Activated B cell treated with CpG ODN at 0.5 μM for 24 hours (primary cell): ENCODE measurements around the gene ASAP2. TPM values are rescaled to one million over a fixed set of nuclear protein-coding genes. Genes with fewer than 3 reads are reported as not detected.

Experiments used
- ATAC-seq: fragments of 200-7000 bp; cut with Tn5 transposase; one replicate; pipeline ENCODE4 v1.10.0; 2021; ENCODE audit warnings: low read depth, mild to moderate bottlenecking, moderate library complexity
- CTCF ChIA-PET: fragments of 350-600 bp; sonication (Branson Sonifier 250); formaldehyde crosslinking; loops from one replicate; lab custom pipeline; 2021; ENCODE audit warnings: antibody characterized with exemption; lab: Charles Lee
- POLR2A ChIA-PET: fragments of 350-600 bp; sonication (Branson Sonifier 250); formaldehyde crosslinking; loops from one replicate; lab custom pipeline; 2021; ENCODE audit warnings: antibody characterized with exemption; lab: Charles Lee
- DNase-seq: peaks from one replicate; pipeline ENCODE4 v3.0.0; 2022
- H3K27ac Mint-ChIP-seq: one replicate; pipeline ENCODE4 v1.8.0; 2020; ENCODE audit warnings: mixed read lengths
- H3K27me3 Mint-ChIP-seq: one replicate; pipeline ENCODE4 v1.8.0; 2021; ENCODE audit warnings: mixed read lengths
- H3K36me3 Mint-ChIP-seq: one replicate; pipeline ENCODE4 v1.8.0; 2021; ENCODE audit warnings: low read depth, mixed read lengths
- H3K4me1 Mint-ChIP-seq: one replicate; pipeline ENCODE4 v1.8.0; 2021; ENCODE audit warnings: mixed read lengths
- H3K4me3 Mint-ChIP-seq: one replicate; pipeline ENCODE4 v1.8.0; 2020; ENCODE audit warnings: mild to moderate bottlenecking, mixed read lengths
- H3K9me3 Mint-ChIP-seq: one replicate; pipeline ENCODE4 v1.8.0; 2020; ENCODE audit warnings: mixed read lengths
- intact Hi-C: fragments of 100-400 bp; cut with micrococcal nuclease; formaldehyde crosslinking; loops from one replicate; pipeline ENCODE4 v1.15.1; 2024
- total RNA-seq: library from RNA; stranded (reverse); gene quantifications from 2 replicates; pipeline ENCODE4 v1.2.3, GENCODE V29; 2022
- TF ChIP-seq, protein P1 (sequence below): fragments of 200-600 bp; IDR thresholded peaks from one replicate; pipeline ENCODE4 v1.8.0; 2022; ENCODE audit warnings: antibody characterized with exemption, mild to moderate bottlenecking

ASAP2 gene
- total RNA-seq, 1 donor from 2014 or later, result not detected

DNA sequence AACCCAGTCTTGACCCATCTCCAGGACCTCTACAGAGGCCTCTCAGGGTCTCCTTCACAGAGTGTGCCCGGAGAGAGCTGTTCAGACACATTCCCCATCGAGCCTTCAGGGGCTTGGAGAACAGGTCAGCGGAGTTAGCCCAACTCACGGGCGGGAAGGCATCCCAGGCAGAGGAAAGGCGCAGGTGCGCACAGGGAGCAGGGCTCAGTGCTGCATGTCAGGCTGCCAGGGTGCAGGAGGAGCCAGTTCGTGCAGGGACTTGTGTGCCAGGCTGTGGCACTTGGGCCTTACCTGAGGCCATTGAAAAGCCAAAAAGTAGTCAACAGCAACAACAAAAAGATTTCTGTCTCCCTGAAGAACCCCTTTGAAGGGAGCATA lies 112.7 kb downstream of the ASAP2 start:
- CTCF ChIA-PET, result no interaction called here
- no peak overlapping the region for H3K27ac Mint-ChIP-seq

DNA sequence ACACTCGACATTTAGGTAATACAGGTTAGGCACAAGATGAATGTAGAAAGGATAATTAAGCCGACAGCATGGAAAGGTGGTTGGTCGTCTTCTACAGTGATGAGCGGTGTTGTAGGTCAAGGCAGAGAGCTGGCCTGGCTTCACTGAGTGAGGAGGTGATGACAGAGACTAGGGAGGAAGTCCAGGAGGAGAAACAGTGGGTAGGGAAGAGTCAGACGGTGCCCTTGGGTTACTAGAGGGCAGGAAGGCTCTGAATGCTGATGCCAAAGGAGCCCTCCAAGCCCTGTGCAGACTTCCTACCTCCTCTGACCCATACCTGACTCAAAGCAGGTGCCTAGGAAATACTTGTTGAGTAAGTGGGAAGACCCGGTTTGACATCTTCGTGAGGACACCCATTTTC lies 116.0 kb downstream of the ASAP2 start:
- ATAC-seq (no peak), DNase-seq (no peak)
- no peaks in the 10 kb centered on the region for H3K9me3 Mint-ChIP-seq
- H3K4me1 Mint-ChIP-seq, result no peaks in the 10 kb centered on the region
- H3K27me3 Mint-ChIP-seq, result peaks cover 8% of the 10 kb centered on the region
- ChIA-PET CTCF (no interaction called here), POLR2A (no interaction called here)
- intact Hi-C loops, result no loop called here
- H3K27ac Mint-ChIP-seq, result no peak overlapping the region
- no peaks in the 10 kb centered on the region for H3K36me3 Mint-ChIP-seq
- H3K4me3 Mint-ChIP-seq, result no peak overlapping the region
- TF ChIP-seq, protein P1, sequence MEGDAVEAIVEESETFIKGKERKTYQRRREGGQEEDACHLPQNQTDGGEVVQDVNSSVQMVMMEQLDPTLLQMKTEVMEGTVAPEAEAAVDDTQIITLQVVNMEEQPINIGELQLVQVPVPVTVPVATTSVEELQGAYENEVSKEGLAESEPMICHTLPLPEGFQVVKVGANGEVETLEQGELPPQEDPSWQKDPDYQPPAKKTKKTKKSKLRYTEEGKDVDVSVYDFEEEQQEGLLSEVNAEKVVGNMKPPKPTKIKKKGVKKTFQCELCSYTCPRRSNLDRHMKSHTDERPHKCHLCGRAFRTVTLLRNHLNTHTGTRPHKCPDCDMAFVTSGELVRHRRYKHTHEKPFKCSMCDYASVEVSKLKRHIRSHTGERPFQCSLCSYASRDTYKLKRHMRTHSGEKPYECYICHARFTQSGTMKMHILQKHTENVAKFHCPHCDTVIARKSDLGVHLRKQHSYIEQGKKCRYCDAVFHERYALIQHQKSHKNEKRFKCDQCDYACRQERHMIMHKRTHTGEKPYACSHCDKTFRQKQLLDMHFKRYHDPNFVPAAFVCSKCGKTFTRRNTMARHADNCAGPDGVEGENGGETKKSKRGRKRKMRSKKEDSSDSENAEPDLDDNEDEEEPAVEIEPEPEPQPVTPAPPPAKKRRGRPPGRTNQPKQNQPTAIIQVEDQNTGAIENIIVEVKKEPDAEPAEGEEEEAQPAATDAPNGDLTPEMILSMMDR, result no peak

More for the DNA sequence above, 112.7 kb downstream of the ASAP2 start:
- Mint-ChIP-seq H3K27me3 (peaks cover 8% of the 10 kb centered on the region), H3K4me3 (no peak overlapping the region), H3K4me1 (no peaks in the 10 kb centered on the region), H3K9me3 (no peaks in the 10 kb centered on the region), H3K36me3 (no peaks in the 10 kb centered on the region)
- intact Hi-C loops, result no loop called here
- DNase-seq, result no peak
- TF ChIP-seq, protein P1, result no peak
- no peak for ATAC-seq
- POLR2A ChIA-PET, result no interaction called here

DNA sequence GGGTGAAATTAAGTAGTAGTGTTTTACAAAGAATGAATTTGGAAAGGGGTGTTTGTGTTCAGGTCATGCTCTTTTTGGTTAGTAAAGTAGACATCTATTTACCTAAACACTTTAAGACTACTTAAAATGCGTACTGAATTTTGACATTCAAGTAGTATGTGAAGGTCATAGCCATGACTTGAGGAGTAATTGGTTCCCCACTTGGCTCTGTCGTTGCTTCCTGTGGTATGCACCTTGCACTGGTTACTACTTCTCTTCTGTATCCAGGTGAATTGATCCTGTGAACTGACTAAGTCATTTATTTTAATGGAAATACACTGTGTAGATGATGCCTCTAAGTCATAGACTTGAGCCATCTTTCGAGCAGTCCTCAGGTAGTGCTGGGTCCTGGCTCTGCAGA lies 118.8 kb downstream of the ASAP2 start:
- Mint-ChIP-seq H3K27me3 (peaks cover 8% of the 10 kb centered on the region), H3K9me3 (no peaks in the 10 kb centered on the region), H3K27ac (no peak overlapping the region), H3K4me3 (no peak overlapping the region), H3K4me1 (peaks cover 4% of the 10 kb centered on the region), H3K36me3 (no peaks in the 10 kb centered on the region)
- intact Hi-C loops, result no loop called here
- CTCF ChIA-PET, result no interaction called here
- TF ChIP-seq, protein P1, result no peak
- DNase-seq, result no peak
- POLR2A ChIA-PET, result no interaction called here
- ATAC-seq, result no peak

DNA sequence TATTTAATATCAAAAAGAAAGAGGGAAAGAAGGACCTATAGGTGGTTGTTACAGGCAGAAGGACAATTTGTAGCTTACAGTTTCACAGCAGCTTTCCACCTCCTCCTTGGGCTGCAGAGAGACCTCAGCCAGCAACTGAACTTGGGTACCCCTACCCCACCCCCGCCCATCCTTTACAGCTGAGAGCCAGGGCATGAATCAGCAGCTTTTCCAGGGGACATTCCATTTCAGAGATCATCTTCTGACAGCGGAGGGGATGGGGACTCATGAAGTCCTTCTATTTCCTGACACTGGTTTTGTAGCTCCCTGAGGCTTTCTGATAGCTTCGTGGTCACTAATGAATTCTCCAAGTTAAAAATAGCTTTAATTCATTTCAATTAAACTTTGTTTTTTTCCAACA lies 120.4 kb downstream of the ASAP2 start:
- ATAC-seq, result no peak
- intact Hi-C loops, result no loop called here
- ChIA-PET CTCF (no interaction called here), POLR2A (no interaction called here)
- Mint-ChIP-seq H3K36me3 (no peaks in the 10 kb centered on the region), H3K4me1 (peaks cover 13% of the 10 kb centered on the region), H3K9me3 (no peaks in the 10 kb centered on the region), H3K27ac (no peak overlapping the region), H3K4me3 (no peak overlapping the region), H3K27me3 (peaks cover 8% of the 10 kb centered on the region)
- TF ChIP-seq, protein P1, result no peak
- DNase-seq, result no peak

DNA sequence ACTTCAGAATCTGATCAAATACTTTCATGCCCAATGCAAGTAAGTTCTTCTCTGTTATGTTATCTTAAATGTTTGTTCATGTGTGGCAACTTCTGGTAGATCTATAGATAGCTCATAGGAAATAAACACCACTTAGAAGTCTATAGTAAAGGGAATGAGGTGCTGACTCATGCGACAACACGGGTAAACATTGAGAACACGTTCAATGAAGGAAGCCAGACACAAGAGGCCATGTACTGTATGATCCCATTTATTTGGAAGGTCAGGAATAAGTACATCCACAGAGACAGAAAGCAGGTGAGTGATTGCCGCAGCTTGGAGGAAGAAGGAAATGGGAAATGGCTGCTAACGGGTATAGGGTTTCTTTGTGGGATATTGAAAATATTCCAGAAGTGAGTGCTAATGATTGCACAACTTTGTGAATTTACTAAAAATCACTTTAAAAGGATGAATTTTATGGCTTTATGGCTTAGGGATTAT lies 121.3 kb downstream of the ASAP2 start:
- DNase-seq (no peak), ATAC-seq (no peak)
- H3K4me3 Mint-ChIP-seq, result no peak overlapping the region
- H3K27me3 Mint-ChIP-seq, result peaks cover 3% of the 10 kb centered on the region
- ChIA-PET CTCF (no interaction called here), POLR2A (no interaction called here)
- H3K27ac Mint-ChIP-seq, result no peak overlapping the region
- no peaks in the 10 kb centered on the region for H3K36me3 Mint-ChIP-seq
- no peaks in the 10 kb centered on the region for H3K9me3 Mint-ChIP-seq
- intact Hi-C loops, result no loop called here
- peaks cover 13% of the 10 kb centered on the region for H3K4me1 Mint-ChIP-seq
- TF ChIP-seq, protein P1, result no peak
